ENCODE measurements around the gene SSNA1.

Gene SSNA1

DNA sequence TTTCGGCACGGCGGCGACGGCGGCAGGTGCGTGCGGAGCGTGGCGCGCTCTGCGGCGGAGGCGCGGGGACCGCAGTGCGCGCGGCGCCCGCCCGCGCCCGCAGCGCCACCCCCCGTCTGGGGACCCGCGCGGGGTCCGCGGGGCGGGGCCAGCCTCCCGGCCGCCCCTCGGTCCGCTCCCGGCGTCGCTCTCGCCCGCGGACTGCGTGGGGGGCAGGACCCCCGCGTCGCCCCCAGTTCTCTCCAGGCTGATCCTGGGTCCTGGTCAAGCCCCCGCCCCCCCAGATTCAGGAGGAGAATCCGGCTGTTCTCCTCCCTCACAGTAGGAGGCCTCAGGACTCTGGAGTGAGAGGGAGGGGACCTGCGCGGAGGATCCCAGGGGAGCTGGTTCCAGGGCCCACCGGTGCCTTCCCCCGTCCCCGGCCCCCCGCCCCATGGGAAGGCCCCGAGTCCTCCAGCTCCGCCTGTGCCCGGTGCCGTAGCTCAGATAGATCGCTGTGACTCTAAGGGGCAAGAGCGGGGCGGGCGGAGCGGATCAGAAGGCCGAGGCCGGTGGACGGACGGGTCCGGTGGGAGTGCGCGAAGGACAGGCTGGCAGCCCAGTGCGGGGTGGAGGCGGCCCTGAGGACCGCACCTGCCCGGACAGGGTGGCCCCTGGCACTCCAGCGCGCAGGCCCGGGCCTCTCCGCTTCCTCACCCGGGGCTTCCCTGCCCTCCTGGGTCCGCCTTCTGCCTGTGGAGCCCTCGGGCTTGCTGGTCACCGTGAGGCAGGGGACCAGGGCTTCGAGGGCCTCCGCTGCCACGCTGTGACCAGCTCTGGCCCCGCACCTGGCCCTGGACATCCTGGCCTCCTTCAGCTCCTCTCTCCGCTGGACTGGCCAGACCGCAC, 34.0 kb downstream of the SSNA1 start, which contains the start of gene RNF208:
TSS of gene RNF208 (minus strand) at position 51 of the 888 bp plus-strand sequence. CDS start 1,028 bp downstream, outside the sequence.
- no peak for DNase-seq

DNA sequence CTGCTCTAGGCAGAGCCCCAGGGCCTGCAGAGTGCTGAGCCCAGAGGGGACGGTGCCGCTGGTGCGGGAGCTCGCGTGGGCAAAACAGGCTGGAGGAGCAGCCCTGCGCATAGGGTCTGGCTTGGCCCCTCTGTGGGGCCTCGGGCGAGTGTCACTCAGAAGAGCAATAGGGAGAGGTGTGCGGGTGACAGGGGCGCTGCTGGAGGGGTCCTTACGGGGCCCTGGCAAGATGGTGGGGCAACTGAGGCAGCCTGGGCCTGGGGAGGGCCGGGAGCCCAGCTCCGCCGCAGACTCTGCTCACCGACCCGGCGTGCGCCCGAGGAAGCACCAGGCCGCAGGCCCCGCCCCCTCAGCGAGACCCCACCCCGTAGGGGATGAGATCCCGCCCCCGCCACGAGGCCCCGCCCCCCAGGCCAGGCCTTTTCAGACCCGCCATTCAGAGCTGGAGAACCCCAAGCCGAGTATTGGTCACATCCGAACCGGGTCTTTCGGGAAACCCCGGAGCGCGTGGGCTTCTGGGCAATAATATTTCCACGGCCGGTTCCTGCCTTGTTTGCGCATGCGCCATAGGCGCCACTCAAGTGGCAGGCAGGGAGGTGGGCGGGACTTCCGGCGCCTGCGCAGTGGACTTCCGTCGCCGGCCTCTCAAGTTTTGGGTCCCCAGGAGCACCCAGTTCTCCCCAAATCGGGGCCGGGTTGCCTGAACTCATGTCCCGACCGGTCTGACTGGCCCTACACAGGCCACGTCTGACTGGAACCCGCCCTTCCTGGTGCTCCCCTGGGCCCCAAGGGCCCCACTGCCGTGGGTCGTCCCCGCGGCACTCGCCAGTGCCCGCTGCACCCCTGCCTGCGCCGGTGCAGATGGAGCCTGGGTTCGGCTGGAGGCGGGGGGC, 34.8 kb downstream of the SSNA1 start:
- DNase-seq: peak; percentile 96 to 98 (median 98)

DNA sequence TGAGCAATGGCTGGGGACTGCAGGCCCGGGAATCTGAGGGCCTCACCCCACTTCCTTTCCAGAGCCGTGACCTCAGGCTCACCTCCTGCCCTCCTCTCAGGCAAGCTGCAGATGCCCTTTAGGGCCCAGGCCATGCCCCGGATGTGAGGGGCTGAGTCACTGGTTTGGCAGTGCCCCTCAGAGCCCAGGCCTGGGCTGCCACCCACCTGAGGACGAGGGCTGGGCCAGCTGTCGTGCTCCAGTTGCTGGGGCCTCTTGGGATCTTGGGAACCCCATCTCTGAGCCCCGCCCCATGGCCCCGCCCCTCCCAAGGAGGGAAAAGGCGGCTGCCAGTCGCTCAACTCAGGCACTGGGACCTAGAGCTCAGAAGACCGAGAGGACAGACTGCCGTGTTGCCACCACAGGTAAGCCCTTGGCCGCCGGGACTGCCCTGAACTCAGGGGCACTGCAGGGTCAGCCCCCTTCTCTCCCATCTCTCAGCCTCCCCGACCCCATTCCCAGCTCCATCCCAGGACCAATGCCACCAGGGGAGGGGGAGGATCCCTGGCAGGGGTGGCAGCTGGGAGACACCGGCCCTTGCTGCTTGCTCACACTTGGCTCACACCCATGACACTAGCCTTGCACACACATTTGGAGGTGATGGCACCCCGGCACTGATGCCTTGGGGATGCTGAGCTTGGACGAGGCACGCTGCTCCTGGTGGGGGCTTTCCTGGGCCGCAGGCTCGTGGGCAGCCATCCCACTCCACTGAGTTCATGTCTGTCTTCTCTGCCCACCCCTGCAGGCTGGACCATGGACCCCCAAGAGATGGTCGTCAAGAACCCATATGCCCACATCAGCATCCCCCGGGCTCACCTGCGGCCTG, 36.6 kb downstream of the SSNA1 start, which contains the start of gene CYSRT1:
TSS of gene CYSRT1 (plus strand) at position 345 of the 865 bp plus-strand sequence. CDS start at position 793, 448 bp downstream.
- no peak for DNase-seq

DNA sequence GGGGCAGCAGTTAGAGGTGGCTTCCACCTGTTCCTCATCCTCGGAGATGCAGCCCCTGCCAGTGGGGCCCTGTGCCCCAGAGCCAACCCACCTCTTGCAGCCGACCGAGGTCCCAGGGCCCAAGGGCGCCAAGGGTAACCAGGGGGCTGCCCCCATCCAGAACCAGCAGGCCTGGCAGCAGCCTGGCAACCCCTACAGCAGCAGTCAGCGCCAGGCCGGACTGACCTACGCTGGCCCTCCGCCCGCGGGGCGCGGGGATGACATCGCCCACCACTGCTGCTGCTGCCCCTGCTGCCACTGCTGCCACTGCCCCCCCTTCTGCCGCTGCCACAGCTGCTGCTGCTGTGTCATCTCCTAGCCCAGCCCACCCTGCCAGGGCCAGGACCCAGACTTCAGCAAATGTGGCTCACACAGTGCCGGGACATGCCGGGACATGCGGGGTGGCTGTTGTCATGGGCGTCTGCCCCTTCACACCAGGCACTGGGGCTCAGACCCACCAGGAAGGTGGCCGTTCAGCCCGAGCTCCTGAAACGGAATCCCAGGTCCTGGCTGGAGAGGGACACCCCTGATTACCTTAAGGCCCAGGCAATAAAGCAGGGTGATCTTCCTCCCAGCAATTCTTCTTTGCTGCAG, 37.3 kb downstream of the SSNA1 start:
- DNase-seq: no peak

DNA sequence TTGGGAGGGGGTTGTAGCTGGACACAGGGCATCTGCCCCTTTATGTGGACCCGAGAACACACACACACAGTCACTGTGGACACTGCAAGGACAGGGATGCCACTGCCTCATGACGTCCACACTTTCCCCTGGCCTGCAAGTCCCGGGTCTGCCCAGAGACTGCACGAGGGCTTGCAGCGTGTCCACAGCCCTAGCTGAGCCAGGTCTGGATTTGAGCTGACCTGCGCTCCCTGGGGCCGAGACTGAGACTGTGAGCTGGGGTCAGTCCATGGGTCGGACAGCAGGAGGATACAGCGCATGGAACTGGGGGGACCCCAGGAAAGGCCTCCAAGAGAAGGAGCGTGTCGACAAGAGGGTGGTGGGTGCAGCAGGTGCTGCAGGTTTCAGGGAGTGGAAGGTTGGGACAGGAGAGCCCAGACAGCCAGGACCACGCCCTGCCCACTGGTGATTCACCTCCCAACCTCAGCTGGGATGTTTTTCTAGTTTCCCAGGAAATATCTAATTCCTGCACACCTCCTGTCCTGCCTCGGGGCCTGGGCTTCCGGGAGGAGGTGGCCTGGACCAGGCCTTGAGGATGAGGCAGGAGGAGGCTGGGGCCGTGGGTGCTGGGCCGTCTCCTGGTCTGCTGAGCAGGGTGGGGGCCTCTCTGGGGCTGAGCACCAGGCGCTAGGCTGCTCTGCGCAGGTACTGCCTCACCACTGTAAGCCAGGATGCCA, 38.0 kb downstream of the SSNA1 start:
- DNase-seq: no peak

DNA sequence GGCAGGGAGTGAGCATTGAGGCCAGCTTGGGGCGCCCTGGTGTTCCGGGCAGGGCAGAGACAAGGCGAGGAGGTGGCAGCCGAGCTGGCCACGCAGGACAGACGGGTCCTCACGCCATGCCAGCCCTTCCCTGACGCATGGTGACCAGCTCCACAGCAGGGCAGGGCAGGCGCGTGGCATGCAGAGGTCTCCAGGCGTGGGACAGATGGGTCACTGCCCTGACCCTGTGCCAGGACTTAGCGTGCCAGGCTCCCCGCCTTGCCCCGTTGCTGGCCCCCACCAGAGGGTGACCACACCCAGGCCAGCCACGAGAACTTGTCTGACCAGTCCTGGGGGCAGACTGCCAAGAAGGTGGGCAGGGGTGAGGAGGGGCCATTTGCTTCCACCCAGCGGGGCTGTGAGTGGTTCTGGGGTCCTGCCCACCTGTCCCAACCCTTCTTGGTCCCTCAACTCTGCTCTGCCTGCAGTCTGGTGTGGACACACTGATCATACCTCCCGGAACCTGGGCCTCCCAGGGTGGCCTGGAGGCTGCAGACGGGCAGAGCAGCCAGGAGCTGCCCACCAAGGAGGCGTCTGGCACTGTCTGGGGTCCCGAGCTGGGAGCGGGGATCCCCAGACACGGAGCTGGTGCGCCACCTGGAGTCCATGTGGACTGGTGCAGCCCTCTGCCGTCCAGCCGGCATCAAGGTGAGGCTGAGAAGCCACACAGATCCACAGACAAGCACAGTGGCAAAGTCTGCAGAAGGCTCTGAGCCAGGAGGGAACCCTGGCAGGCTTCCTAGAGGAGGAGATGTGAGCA, 38.8 kb downstream of the SSNA1 start, which contains the start of gene RNF224:
TSS of gene RNF224 (plus strand) at position 449 of the 799 bp plus-strand sequence. CDS start 834 bp downstream, outside the sequence.
- peak; percentile 60 to 67 (median 64) for DNase-seq

DNA sequence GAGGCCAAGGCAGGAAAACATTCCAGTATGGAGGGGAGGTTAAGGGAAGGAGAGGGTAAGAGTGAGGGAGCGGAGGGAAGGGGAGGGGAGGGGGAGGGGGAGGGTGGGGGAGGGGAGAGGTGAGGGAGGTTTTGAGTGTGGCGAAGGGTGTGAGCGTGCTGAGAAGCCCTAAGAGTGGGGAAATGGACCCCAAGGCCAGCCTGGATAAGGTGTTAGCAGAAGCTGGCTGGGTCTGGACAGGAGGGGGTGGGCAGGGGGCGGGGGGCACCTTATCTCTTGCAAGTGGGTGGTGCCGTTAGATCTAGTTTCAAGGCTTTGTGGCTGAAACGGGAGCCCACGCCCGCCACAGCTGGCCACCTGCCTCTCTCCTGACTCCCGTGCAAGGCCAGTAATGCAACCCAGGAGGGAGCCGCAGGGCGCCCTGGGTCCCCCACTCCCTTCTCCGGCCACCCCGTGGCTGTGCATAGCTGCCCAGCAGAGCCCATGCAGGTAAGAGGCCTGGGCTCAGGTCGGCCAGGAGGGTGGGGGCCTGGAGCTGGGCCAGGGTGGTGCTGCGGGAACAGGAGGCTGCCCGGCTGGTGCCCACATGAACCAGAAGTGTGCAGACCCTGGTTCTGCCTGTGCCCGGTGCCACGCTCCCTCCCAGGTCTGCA, 39.5 kb downstream of the SSNA1 start:
- no peak for DNase-seq

DNA sequence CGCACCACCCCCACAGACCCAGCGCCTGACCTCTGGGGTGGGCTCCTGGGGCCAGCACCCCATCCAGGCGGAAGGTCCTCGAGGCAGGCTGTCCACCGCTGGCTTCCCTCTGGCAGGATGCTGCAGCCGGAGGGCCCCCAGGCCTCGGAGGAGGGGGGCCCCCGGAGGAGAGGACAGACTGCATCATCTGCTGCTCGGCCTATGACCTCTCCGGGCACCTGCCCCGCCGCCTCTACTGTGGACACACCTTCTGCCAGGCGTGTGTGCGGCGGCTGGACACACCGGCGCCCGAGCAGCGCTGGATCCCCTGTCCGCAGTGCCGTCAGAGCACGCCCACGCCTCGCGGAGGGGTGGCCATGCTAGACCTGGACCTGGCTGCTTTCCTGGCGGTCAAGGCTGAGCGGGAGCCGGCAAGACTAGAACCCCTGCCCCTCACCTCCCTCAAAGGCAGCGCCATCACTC, 40.1 kb downstream of the SSNA1 start:
- no peak for DNase-seq

DNA sequence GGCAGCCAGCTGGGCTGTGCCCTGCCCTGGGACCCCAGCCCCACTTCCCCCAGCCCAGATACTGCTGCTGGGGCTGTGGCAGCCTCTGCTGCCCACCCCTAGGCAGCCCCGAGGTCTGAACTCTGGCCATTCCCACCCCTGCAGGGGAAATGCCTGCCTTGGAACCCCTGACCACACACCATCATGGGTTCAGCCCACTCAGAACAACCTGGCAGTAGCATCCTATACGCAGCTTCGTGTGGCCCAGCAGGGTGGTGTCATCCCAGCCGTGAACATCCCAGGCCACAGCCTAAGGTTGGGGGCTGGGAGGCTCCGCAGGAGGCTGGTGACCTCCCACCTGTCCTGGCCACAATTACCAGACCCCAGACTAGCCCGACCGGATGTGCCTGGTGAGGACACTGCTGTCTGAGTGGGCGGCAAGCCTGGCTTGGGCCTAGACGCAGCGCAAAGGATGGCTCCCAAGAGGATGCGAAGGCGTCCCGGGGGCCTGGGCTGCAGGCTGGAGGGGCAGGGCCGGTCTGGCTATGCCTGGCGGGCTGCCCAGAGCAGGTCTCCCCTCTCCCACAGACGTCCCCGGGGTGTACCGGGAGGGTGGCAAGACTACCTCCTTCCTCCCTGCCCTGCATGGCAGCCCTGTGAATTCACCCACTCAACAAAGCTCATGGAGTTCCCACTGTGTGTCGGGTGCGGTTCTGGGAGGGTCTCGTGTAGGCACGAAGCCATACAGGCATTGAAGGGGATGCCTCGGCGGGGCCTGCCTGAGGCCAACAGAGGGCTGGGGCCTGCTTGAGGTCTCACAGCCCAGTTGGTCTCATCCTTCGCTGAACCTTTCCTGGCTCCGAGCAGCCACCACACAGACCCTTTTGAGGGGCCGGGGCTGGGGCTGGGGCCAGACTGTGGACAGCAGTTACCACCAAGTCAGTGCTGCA, 40.8 kb downstream of the SSNA1 start:
- DNase-seq: no peak

DNA sequence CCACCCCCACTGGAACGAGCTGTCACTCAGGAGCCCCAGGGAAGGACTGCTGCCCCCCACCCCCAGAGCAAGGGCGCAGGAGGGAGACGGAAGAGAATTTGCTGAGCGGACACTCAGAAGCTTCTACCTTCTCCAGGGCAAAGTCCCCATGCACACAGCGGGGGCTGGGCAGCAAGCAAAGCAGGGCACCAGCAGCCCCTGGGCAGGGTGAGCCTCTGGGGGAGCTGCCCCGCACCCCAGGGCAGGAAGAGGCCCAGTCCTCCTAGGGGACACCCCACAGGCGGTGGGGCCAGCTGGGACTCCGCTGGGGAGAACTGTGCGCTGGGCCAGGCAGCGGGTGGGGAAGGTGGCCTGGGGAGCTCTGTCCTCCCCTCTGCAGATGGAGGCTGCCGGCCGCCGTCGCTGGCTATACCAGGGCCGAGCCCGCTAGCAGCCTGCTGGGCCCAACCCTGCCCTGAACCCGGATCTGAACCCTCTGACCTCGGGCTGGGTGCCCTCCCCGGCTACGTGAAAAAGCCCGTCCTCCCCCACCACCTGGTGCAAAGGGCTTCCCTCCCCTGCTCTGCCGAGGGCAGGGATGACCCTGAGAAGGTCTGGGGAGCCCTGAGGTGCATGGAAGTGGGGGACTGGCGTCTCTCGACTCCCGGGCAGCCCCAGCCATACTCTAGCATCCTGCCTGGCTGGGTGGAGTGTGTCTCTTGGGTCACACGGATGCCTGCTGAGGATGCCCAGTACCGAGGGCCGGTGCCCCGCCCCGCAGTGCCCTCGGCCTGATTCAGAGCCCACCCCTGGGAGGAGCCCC, 41.6 kb downstream of the SSNA1 start:
- no peak for DNase-seq

DNA sequence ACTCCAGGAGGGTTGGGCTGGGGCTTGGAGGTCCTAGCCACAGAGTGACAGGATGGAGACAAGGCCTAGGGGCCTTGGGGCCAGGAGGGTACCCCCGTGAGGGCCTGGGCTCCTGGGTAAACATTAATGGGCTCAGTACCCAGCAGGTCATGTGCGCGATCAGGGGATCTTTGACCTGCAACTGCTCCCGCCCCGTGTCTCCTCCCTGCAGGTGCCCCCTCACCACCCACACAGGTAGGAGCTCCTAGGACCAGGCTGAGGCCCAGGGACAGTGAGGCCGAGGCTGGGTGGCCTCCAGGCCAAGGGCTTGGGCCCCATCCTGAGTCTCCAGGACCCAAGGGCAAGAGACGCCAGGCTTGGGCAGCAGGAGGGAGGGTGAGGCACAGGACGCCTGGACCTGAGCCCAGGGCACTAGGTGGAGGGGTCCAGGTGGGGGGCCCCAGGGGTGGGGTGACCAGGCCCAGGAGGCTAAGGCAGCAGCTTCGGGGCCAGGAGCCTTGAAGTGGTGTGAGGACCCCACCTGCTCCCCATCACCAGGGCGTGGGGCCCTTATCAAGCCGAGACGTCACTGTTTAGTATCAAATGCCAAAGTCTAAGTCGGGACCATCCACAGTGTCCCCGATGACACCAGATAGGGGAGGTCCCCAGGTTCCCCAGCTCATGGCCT, 42.4 kb downstream of the SSNA1 start, which contains the start of gene SLC34A3:
TSS of gene SLC34A3 (plus strand) at position 197 of the 667 bp plus-strand sequence. CDS start 802 bp downstream, outside the sequence.
- DNase-seq: no peak

DNA sequence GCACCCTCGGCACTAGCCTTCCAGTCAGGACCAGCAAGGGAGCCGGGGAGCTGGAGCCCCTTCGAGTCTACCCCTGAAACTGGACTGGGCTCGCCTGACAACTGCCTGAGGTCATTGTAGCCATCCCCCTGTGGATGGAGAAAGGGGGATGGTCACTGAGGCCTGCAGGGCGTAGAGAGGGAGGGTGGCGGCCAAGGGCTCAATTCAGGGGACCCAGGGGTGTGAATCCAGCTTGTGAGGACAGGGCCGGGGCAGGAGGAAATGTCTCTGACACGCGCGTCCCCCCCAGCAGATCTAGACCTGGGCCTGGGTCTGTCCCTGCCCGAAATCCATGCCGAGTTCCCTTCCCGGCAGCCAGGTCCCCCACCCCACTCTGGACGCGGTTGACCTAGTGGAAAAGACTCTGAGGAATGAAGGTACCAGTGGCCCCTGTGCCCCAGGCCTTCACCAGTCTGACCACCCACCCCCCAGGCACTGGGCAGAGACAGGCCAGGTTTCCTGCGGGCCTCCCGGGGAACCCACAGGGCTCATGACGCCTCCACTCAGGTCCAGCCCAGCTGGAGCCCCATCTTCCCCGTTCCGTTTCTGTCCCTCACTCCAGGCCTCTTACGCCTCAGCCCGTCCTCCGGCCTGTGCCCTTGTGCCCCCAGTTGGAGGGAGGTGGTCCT, 43.0 kb downstream of the SSNA1 start:
- no peak for DNase-seq

DNA sequence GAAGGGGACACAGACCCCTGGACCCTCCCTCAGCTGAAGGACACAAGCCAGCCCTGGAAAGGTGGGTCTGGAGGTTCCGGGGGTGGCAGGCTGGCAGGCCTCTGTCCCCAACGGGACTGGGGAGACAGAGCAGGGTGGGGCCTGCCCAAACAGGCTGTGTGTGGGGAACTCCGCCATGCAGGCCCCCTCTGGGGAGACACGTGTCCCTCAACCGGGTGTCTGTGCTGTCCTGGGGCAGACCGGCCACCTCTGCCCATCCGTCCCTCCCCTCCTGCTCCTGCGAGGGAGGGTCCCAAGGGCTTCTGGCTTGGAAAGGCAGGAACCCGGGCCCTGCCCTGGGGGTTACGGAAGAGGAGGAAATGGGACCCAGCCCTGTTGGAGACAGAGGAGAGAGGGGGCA, 43.6 kb downstream of the SSNA1 start:
- no peak for DNase-seq

DNA sequence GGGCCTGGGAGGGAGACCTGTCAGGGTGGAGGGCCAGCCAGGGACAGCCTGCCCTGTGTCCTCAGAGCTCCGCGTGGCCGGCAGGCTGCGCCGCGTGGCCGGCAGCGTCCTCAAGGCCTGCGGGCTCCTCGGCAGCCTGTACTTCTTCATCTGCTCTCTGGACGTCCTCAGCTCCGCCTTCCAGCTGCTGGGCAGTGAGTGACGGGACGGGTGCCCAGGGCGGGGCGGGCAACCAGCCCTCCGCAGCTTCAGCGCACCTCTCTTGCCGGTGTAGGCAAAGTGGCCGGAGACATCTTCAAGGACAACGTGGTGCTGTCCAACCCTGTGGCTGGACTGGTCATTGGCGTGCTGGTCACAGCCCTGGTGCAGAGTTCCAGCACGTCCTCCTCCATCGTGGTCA, 44.0 kb downstream of the SSNA1 start:
- DNase-seq: no peak

DNA sequence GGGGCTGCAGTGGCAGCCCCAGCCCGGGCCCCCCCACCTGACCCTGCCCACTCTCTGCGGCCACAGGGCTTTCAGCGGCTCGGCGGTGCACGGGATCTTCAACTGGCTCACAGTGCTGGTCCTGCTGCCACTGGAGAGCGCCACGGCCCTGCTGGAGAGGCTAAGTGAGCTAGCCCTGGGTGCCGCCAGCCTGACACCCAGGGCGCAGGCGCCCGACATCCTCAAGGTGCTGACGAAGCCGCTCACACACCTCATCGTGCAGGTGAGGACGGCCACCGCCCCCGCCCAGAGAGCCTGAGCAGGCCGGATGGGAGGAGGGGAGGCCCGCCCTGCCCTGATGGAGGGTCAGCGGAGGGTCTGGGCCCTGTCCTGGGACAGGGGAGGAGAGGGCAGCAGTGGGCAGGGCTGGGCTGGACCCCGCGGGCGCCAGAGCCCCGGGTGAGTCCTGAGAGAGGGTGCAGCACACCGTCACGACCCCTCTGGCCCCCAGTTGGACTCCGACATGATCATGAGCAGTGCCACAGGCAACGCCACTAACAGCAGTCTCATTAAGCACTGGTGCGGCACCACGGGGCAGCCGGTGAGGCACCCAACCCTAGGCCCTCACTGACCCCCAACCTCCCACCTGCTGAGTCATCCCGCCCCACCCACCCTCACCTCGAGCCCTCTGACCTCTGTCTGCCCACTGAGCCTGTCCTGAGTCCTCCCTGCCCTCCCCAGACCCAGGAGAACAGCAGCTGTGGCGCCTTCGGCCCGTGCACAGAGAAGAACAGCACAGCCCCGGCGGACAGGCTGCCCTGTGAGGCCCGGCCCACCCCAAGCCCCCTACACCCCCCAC, 44.9 kb downstream of the SSNA1 start:
- no peak for DNase-seq

Measured in activated CD4-positive, CD25-positive, alpha-beta regulatory T cell (primary cell).